GM12865 (cell line): ENCODE results near the gene NCK2.

Source experiments
- DNase-seq: peaks from one replicate; pipeline ENCODE4 v3.0.0; 2010; ENCODE audit warnings: low read depth
- H3K4me3 ChIP-seq: 2 replicates; pipeline ENCODE4 v1.5.1; 2011; ENCODE audit warnings: mild to moderate bottlenecking, low read depth, low read length, control low read depth
- TF ChIP-seq, protein P1 (sequence below): IDR thresholded peaks from 2 replicates; pipeline ENCODE4 v1.5.1; 2011; ENCODE audit warnings: low read length, control low read depth, low read depth, inconsistent platforms; ENCODE audit not compliant: insufficient read depth; ENCODE audit errors: missing control alignments

The NCK2 gene

DNA sequence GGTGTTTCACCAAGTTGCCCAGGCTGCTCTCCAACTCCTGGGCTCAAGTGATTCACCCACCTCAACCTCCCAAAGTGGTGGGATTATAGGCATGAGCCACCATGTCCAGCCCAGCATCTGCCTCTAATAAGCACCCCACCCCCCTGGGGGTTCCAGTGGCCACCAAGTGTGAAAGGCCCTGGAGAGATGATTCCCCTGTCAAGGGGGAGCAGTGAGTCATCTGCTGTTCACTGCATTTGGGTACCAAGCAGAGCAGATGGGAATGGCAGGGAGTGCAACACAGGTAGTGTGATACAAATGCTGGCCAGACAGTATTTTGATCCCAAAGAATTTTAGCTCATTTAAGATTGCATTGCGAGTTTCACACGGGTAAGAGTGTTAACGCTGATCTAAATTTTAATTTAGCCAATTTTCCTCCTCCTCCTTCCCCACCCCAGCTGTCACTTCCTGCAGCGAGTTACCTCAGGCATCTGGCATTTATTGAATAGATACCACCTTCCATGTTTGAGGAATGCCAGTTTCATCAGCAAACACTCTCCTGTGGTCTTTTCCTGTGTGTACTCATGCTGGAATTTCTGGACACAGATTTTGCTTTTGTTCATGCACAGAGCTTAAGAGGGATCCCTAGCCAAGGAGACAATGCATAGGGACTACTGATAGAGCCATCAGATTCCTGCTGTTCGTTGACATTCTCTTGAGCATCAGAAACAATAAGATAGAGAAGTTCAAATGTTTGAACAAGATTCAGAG lies 32.4 kb upstream of the NCK2 start:
- DNase-seq: no peak
- TF ChIP-seq, protein P1, sequence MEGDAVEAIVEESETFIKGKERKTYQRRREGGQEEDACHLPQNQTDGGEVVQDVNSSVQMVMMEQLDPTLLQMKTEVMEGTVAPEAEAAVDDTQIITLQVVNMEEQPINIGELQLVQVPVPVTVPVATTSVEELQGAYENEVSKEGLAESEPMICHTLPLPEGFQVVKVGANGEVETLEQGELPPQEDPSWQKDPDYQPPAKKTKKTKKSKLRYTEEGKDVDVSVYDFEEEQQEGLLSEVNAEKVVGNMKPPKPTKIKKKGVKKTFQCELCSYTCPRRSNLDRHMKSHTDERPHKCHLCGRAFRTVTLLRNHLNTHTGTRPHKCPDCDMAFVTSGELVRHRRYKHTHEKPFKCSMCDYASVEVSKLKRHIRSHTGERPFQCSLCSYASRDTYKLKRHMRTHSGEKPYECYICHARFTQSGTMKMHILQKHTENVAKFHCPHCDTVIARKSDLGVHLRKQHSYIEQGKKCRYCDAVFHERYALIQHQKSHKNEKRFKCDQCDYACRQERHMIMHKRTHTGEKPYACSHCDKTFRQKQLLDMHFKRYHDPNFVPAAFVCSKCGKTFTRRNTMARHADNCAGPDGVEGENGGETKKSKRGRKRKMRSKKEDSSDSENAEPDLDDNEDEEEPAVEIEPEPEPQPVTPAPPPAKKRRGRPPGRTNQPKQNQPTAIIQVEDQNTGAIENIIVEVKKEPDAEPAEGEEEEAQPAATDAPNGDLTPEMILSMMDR: no peak

DNA sequence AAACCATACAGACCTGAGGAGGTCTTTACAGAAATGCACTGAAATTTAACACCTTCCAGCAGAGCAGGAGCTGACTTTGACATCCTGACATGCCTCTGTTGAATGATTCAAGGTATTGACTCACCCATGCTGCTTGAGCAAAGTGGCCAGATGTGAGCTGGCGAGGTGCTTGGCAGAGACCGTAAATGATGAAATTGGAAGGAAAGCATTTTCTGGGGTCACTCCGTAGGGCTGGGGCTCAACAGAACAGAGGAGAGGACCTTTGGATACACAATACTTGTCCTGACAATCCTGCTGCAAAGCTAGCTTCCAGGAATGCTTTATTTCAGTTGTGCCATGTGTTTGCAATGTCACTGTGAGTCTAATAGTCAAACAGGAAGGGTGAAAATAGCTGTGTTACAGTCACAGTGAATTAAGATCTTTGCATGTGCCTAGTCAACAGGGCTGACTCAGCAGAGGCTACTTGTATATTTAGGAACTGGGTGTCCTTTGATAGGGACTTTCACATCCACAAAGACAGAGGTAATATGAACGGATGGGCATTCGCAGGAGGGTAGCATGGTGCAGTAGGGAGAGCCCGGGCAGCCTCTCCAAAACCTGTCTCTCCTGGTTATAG lies 31.6 kb upstream of the NCK2 start:
- TF ChIP-seq, protein P1: no peak
- no peak overlapping the region for H3K4me3 ChIP-seq
- peak; percentile 38 for DNase-seq

More for the DNA sequence above, 32.4 kb upstream of the NCK2 start:
- no peak overlapping the region for H3K4me3 ChIP-seq

DNA sequence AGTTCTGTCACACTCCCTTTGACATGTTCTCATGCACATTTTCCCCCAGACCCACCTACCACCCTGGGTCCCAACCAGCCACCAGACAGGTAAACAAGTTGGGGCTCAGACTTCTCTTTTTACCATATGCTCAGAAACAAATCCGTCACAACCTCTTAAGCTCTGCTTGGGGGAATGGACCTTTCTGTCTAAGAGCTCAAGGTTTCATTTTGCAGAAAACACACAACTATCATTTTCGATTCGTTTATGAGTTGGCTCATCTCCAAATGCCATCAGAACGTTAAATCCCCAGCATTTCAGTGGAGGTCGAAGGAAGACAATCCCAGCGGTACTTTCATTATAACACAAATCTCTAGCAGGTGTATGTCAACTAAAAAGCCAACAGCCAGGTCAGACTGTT lies 30.6 kb upstream of the NCK2 start:
- H3K4me3 ChIP-seq: peak overlapping the region; percentile 5; the same call in 1 of the 2 replicates
- TF ChIP-seq, protein P1: no peak
- DNase-seq: peak; percentile 77

DNA sequence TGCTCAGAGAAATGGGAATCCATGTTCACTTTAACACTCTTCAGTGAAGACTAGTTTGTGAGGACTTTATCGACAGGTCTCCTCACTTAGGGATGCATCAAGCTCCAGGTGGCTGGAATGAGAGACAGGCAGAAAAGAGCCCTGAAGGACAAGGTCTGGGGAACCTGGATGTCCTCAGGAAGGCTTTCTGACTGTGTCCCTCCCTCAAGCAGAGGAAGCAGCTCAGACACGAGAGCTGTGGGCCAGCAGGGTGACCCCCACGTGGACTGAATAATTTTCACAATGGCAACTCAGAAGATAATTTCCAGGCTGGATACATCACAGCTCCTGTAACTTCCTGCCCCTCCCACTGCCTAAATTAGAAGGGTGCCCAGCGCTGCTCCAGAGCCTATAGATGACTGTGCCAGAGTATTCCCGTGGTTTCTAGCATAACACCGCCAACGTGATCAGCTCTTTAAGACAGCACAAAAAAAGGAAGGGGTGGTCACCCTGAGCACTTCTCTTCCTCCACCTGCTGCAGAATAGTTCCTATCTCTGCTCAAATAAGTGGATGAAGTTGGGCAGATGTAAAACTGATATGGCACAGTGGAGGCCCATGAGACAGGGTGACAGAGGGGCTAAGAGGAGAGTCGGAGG lies 25.7 kb upstream of the NCK2 start:
- no peak for DNase-seq
- H3K4me3 ChIP-seq: no peak overlapping the region
- TF ChIP-seq, protein P1: no peak

DNA sequence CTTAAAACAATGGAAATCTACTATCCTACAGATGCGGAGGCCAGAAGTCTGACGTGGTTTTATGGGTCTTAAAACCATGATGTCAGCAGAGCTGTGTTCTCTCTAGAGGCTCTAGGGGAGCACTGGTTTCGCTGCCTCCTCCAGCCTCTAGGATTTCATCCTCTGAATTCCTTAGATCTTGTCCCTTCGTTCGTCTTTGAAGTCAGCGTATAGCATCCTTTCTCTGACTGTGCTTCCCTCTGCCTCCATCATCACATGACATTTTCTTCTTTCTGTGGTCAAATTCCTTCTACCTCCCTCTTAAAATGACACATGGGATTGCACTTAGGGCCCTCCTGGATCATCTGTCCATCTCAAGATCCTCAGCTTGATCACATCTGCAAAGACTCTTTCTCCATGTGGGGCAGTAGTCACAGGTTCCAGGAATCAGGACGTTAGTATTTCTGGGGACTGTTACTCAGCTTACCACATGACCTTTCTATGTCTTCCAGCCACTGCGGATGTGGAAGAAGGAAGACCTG lies 22.7 kb upstream of the NCK2 start:
- TF ChIP-seq, protein P1: no peak
- no peak for DNase-seq
- H3K4me3 ChIP-seq: no peak overlapping the region

DNA sequence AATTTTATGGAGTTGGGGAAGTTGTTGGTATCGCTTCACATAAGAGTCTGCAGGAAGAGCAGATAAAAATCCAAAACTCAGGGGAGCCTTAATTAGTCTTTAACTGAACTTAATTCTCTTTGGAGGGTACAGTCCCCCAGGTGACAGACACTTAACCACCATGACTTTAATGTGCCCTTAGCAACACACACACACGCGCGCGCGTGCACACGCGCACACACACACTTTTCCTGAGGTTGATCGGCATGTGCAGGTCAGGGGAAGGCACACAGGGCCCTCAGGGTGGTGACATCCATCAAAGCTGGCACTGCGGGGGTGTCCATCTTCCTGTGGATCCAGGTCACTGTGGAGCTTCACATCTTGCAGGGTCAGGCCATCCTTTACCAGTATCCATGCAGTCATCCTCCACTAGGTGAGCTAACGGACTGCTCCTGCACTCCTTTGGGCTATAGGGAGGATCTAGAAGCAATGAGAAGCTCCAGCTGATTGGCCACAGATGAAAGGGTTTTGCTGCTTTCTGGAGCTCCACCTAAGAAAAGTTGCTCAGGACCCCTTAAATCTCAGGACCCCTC lies 21.9 kb upstream of the NCK2 start:
- DNase-seq: no peak
- TF ChIP-seq, protein P1: no peak

More for the DNA sequence above, 21.9 kb upstream of the NCK2 start:
- H3K4me3 ChIP-seq: no peak overlapping the region
